GM19324 (cell line): Measurements from ENCODE around the gene CIB4.

Experiments
- ATAC-seq: cut with Tn5 transposase; IDR thresholded peaks from one replicate; pipeline ENCODE4 v1.9.1; 2021; ENCODE audit warnings: mild to moderate bottlenecking, moderate library complexity; ENCODE audit not compliant: unreplicated experiment, low FRiP score

CIB4 gene

DNA sequence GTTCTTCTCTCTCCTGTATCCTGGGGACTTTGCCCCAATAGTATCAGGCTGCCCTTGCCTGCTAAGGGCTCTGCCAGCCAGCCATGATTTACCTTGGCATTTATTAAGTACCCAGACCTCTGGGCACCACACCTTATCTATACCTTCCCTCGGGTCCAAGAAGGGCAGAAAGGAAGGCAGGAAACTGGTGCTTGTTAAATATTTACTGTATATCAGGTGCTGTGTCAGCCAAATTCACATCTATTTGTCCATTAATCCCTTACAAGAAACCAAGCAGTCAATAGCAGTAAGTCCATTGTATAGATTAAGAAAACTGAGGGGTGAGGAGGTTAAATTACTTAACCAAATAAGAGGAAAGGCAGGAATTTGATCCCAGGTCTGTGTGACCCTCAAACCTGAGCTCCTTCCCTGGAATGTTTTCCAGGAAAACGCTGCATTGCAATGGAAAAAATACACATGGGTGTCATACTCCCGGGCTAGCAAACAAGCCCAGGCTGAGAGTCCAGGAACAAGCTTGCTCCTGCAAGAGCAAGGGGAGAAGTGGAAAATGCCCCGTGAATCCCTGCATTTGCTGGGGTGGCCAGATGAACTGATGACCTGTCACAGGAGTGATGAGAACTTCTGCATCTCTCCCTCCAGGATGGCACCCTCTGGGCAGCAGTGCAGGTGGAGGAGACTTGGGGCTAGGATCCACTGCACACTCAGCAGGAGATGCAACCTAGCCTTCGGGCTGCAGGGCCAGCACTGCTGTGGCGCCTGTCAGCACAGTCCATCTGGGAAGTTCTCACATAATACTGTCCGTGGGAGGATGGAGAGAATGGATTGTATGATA is 30.4 kb downstream of the CIB4 start:
- no peak for ATAC-seq

DNA sequence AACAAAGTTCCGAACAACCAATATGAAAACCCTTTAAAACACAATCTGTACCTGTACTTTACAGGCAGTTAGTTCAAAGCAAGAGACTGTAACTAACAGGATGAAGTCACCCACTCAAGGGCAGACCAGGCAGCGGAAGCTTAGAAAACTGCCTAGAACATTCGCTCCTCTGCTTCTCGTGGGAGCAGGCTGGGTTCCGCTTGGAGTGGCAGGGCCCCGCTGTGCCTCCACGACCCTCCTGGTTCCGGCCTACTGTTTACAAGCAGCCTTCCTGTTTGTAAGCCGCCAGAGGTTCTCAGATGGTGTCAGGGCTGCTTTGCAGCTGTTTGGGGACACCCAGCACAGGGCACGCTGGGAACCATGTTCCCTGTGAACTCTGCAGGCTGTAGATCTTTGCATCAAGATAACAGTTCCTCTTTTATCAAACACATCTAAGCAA is 31.3 kb downstream of the CIB4 start:
- ATAC-seq = no peak

DNA sequence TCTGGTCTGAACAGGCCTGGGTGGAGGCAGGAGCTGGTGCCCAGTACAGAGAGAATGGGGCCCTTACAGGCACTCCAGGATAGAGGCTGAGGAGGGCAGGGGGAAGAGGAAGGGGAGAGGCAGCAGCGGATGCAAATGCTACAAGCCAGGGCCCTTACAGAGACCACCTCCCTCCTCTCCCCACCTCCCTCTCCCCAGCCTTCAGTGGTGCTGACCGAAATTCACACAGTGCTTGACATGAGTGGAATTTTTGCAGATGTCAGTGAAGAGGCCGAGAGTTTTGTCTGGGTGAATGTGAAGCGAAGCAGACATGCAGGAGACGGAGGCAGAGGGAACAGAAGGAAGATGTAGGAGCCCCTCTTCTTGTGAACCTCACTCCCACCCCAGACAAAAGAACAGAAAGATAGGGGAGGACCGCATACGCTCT is 31.9 kb downstream of the CIB4 start:
- ATAC-seq = no peak

DNA sequence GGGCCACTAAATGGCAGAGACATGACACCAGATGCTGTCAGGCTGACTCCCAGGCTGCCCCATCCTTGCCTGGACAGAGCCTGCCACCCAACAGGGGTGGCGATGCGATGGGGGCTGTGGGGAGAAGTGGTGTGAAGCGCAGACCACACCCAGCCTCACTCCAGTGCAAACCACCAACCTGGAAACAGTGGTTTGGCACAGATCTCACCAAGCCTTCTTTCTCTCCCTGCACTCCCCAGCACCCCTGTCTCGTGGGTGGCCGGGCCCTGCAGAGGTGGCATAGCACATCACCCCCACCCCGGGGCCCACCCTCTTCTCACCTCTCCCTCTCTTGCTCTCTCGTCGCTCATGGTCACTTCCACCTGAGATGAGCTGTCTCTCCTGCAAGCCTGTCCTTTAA is 32.6 kb downstream of the CIB4 start:
- no peak for ATAC-seq

DNA sequence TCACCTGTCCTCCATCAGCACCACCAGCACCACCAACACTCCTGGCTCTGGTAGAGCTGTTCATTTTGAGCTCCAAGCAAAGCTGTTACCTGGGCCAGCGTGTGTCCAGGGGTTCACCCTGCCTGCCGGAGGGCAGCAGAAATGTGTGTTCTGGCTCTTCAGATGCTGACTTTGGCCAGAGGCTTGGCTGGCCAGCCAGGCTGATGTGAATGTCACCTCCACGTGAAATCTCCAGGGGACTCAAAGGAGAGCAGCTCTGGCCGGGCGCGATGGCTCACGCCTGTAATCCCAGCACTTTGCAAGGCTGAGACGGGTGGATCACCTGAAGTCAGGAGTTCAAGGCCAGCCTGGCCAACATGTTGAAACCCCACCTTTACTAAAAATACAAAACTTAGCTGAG is 33.5 kb downstream of the CIB4 start:
- ATAC-seq = no peak

DNA sequence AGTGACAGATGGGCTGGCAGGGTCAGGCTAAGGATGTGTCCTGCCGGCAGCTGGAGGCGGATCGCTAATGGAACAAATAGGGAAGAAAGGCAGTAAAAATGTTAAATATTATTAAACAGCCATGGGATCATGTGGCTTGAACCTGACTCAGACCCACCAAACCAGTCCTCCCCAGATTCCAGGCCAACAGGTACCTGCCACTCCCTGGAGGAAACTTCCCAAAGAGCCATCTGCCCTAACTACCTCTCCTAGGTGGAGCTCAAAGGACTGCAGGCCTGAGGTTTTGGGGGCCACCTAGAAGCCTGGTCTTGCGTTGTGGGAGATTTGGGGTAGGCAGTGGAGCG is 34.3 kb downstream of the CIB4 start:
- ATAC-seq = no peak

DNA sequence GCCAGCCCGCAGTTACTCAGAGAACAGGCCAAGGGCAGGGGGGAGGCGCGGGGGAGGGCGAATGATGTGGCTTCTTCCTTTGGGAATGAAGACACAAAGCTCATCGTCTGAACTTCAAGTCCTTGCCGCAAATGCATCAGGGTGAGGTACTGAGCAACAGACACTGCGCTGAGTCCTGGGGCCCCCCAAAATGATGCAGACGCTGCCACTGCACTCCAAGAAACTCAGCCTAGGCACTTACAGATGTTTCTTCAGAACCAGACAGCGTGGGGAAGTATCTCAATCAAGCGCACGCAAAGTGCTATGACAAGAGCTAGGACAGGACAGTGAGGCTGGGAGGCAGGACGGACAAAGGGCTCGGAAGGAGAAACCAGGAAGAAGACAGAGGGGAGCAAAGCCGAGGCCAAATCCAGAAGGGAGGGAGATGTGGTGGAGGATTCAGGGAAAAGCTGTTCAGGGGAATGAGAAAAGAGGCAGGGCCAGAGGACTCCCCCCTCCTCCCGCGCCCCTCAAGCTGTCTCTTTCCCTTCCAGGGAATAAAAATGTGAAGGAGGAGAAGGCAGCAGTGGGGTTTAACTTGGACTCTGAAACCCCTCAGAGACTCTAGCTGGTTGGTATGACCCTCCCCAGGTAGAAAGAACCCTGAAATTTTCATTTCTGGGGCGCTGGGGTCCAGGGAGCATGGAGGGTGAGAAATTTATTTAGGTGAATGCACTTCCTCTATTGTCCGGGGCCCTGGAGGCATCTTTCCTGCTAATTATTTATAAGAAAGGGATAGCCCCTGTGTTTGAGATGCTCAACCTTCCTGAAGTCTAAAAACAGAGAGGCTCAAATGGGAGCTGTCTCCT is 34.9 kb downstream of the CIB4 start:
- ATAC-seq = no peak

DNA sequence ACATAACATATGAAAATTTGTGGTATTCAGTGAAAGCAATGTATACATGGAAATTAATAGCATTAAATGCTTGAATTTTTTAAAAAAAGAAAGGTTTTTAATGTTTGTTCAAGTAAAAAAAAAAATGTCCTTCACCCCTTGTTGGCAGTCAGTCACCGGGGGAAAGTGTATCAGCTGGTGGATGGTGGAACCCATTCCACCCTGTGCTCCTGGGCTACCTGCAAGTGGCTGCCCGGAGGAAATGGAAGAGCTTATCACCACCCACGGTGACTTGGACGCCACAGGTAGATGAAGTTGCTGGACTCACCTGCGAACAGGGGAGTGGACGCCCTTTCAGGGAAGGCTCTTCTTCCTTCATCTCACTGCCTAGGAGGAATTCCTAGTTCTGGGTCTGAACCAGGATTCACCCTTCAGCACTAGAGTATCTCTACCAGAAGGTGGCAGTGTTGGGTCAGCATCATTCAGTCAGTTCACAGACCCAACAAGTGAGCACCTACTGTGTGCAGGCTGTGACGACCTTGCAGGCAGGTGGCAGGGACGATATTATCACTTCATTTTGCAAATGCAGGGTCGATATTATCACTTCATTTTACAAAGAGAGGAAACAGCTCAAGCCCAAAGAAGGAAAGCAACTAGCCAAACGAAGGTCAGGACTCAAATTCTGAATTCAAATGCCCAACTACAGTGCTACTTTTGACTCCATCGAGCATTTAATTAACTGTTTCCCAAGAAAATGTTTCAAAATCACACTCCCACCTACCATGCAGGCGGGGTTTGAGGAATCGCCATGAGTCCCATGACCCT is 35.8 kb downstream of the CIB4 start:
- no peak for ATAC-seq

DNA sequence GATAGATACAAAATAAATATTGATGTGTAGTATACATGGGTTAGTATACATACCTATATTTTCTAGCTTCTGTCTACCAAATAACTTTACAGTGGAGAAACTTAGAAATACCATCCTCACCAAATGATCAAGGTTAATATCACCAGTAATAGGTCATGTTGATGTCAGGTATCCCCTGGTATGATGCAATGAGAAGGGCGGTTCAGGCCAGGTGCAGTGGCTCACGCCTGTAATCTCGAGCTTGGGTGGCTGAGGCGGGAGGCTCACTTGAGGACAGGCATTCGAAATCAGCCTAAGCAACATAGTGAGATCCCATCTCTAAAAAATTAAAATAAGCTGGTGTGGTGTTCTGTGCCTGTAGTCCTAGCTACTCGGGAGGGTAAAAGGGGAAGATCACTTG is 38.6 kb downstream of the CIB4 start:
- no peak for ATAC-seq

DNA sequence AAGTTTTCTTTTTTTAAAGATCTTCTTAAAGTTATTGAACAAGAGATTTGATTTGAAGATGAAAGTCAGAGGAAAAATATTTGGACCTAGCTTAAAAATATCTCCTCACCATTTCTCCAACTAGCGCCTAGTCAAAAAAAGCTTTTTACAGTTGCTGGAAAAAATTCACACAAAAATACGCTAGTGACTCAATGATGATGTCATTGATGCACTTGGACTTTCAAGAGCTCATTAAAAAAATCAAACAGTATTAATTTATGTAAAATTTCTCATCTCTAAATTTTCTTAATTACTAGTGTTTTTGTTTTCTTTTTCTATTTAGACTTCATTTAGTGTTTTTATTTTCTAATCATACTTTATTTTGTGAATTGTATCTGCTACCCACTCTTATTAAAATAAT is 41.8 kb downstream of the CIB4 start:
- ATAC-seq = no peak

DNA sequence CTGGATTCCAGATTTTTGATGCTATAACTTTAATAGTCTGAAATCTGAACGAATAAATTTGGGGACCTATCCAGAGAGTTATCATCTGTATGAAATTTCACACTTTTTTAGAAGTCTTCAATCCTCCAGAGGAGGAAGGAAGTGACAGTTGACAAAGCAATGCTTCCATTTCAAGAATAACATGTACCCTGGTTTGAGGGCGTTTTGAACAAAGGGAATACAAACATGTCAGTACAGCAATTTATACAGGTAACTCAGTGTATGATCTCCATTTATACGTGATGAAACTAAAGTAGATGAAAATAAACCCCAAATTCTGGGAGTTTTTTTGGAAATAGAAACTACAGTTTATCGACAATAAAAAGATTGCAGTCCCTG is 42.2 kb downstream of the CIB4 start:
- no peak for ATAC-seq

DNA sequence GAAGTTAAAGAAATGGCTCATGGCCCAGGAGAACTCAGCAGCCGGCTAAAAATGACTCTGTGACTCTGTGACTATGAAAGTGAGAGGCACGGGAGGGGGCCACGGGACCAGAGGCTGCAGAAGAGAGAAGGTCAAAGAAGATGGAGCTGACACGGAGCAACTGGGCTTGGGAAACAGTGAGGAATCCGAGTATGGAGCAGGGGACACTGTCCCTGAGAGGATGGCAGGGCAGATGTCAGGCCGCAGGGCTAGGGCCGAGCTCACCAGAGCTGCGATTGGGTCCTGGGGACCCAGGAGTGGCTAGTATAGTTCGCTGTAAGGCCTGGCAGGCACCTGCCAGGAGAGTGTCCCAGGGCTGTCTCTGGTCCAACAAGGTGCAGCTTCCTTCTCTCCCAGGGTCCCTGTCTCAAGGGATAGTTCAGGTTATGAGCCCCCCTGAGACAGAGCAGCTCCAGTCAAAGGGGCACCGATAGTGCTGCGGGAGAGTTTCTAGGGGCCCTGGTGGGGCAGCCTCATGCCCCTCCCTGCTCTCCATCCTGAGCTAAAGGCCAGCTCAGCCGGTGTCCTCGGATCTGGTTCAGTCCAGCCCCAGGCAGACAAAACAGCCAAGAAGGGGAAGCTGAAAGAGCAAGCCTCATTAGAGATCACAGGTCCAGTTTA is 42.7 kb downstream of the CIB4 start:
- ATAC-seq = no peak

DNA sequence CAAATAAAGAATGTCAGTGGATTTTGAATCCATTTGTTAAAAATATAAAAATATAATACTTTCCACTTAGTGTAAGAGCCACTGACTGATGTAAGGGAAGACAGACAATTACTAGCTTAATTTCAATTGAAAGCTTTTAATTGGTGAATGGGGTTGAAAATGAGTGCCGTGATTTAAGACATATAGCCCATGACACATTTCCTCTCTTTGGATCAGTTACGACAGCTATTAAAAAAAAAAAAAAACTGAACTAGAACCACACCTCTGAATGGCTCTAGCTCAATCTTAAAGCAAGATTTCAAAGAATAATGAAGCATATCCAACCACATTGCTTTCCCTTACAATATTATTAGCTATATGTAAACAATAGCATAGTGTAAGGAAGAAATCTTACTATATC is 44.0 kb downstream of the CIB4 start:
- no peak for ATAC-seq

DNA sequence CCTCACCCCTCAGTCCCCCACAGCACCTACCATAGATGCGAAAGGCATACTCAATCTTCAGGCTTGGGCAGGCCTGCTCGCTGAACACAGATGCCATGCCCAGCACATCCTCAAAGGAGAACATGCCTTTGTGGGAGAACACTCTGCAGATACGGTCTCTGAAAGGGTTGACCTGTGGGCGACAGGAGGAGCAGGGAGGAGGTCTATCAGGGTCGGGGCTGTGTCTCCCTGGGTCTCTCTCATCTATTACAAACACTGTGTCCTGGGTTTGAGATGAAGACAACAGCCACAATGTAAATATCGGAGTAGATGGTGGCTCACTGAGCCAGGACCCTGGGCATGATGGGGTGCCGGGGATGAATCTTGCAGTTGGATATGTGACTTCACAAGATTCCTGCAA is 46.0 kb downstream of the CIB4 start:
- no peak for ATAC-seq

DNA sequence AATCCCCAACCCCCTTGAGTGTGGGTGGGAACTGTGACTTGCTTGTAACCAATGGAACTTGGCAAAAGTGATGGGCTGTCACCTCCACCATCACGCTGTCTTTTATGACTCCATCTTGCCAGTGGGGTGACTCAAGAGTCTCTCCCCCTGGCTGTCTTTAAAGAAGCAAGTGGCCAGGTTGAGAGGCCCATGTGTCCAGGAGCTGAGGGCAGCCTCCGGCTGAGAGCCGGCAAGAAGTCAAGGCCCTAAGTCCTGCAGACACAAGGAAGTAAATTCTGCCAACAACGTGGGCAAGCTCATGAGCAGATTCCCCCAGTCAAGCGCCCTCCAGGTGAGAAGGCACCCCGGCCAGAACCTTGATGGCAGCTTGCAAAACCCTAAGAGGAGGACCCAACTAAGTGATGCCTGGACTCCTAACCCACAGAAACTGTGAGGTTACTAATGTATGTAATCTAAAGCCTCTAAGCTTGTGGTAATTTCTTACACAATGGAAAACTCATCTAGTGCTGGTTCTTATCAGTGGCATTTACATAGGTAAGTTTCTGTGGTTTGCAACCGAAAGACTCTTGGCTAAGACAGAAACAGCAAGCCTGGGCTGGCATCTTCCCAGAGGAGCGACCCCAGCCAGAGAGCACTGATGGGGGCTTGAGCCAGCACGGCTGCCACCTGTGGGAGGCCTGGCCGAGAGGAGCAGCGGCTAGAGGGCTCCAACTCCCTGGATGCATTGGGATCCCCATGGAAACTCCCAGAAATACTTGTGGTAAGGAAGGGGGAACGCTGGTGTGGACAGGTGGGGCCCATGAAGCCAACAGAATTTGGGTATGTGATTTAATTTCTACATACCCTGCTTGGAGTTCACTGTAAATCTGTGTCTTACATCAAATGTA is 49.3 kb downstream of the CIB4 start:
- ATAC-seq = no peak

DNA sequence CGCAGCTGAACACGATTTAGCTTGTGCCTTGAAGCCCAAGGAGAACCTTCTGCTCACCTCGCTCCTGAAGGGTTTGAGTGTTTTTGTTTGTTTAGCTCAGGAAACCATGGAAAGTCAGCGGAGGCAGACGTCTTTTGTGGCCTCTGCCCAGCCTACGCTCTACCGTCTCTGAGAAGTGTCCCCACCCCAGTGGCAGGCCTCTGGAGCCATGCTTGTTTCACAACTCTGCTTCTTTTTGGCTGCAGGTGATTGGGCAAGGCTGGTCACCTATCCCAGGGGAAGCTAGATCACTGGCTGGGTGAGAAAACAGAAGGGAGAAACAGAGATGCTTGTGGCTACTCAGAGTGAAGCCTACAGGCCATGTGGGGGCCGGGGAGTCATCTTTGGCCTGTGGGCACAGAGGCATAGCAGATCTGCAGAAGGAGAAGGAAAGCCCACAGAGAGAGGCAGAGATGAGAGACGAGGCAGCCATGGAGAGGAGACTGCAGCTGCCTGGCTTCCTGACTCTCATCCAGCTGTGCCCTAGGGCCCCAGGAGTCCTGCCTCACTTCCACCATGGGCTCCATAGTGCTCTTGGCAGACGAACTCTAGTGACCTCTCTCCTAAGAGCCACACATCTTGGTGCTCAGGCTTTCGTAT is 50.1 kb downstream of the CIB4 start:
- no peak for ATAC-seq

DNA sequence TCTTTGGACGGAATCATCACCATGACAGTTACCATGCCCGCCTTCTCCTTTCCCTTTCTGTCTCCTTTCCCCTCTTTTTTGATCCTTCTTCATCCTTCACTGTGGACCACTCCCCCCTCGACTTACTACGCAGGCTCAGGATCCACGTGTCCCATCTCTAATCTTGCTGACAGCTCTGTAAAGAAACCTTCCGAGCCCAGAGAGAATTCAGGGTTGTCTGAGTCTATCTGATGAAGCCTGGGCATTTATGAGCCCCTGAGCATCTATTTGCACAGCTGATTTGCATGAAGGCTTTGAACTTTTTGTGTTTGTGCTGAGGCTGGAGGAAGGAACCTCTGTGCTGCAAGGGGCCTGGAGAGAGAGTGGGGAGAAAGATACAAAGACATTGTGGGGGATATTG is 50.7 kb downstream of the CIB4 start:
- no peak for ATAC-seq

DNA sequence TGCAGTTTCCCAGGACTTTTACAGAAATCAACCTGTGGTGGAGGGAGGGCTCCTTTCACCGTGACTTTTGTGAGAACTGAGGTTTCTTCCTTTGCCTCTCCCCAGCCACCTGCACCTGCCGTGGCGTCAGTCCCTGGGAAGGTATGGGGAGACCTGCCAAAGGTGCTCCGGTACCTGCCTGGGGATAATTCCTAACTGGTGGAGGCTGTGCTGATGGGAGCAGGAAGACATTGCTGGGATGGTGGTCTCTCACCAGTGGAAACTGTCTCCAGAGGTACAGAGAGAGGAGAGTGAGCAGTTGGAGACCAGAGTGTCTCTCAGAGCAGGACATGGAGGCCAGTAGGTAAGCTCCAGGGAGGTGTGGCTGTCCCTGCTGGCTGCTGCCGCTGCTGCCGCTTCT is 52.6 kb downstream of the CIB4 start:
- ATAC-seq = no peak

DNA sequence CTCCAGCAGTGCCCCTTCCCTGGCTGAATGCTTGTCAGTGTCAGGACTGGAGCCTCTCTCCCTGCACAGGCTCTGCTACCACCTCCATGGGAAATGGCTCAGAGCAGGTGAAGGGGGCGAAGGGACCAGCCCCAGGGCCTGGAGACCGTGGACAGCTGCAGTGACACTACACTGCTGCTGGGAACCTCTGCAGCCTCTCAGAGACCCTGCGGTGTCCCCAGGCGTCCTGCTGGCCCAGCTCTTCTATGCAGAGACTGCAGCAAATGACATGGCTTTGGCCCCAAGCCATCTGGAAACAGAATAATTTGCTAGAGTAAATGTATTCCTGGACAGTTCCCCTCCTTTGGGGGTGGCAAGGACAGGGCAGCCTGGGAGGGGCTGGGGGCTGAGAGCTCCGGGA is 53.2 kb downstream of the CIB4 start:
- ATAC-seq = no peak
